ENCODE measurements around the gene CNTNAP4.

The CNTNAP4 gene

GRCh38 chr16:76268824-76269223 is 8.4 kb upstream of the CNTNAP4 start:
- no peaks in the 10 kb centered on the region for H3K36me3 ChIP-seq (ENCODE audit: control insufficient read depth, insufficient read depth, low read length)
- H3K9me3 ChIP-seq (ENCODE audit: control insufficient read depth, insufficient read depth, low read length) = no peaks in the 10 kb centered on the region
- WGBS (ENCODE audit: insufficient coverage, insufficient read length) = no CpG with 5 or more reads among the region's 1 CpG
- H3K27ac ChIP-seq (ENCODE audit: low read length) = no peak overlapping the region
- no peaks in the 10 kb centered on the region for H3K4me1 ChIP-seq (ENCODE audit: control insufficient read depth, insufficient read depth, low read length)
- H3K27me3 ChIP-seq (ENCODE audit: control insufficient read depth, insufficient read depth, low read length) = no peaks in the 10 kb centered on the region
- no peak for DNase-seq (ENCODE audit: low read depth, low spot score)
- H3K4me3 ChIP-seq (ENCODE audit: low read length) = no peak overlapping the region

GRCh38 chr16:76277460-76278030 is 344 bp downstream of the CNTNAP4 start:
- DNase-seq (ENCODE audit: low read depth, low spot score) = no peak
- H3K4me1 ChIP-seq (ENCODE audit: control insufficient read depth, insufficient read depth, low read length) = no peaks in the 10 kb centered on the region
- no peak overlapping the region for H3K4me3 ChIP-seq (ENCODE audit: low read length)
- H3K36me3 ChIP-seq (ENCODE audit: control insufficient read depth, insufficient read depth, low read length) = no peaks in the 10 kb centered on the region
- H3K27ac ChIP-seq (ENCODE audit: low read length) = no peak overlapping the region
- H3K9me3 ChIP-seq (ENCODE audit: control insufficient read depth, insufficient read depth, low read length) = no peaks in the 10 kb centered on the region; the same call in 1 of the 2 replicates
- no CpG with 5 or more reads among the region's 9 CpGs for WGBS (ENCODE audit: insufficient coverage, insufficient read length)
- H3K27me3 ChIP-seq (ENCODE audit: control insufficient read depth, insufficient read depth, low read length) = no peaks in the 10 kb centered on the region

GRCh38 chr16:76278086-76278485 is 885 bp downstream of the CNTNAP4 start:
- H3K4me3 ChIP-seq (ENCODE audit: low read length) = no peak overlapping the region
- WGBS (ENCODE audit: insufficient coverage, insufficient read length) = no CpG with 5 or more reads among the region's 5 CpGs
- H3K9me3 ChIP-seq (ENCODE audit: control insufficient read depth, insufficient read depth, low read length) = no peaks in the 10 kb centered on the region; the same call in 1 of the 2 replicates
- no peak overlapping the region for H3K27ac ChIP-seq (ENCODE audit: low read length)
- DNase-seq (ENCODE audit: low read depth, low spot score) = no peak
- H3K36me3 ChIP-seq (ENCODE audit: control insufficient read depth, insufficient read depth, low read length) = no peaks in the 10 kb centered on the region
- H3K27me3 ChIP-seq (ENCODE audit: control insufficient read depth, insufficient read depth, low read length) = no peaks in the 10 kb centered on the region
- no peaks in the 10 kb centered on the region for H3K4me1 ChIP-seq (ENCODE audit: control insufficient read depth, insufficient read depth, low read length)

- Histone ChIP-seq H3K4me1 (ENCODE audit: control insufficient read depth, insufficient read depth, low read length) (no peaks in the 10 kb centered on the region), H3K4me3 (ENCODE audit: low read length) (no peak overlapping the region), H3K27me3 (ENCODE audit: control insufficient read depth, insufficient read depth, low read length) (no peaks in the 10 kb centered on the region), H3K9me3 (ENCODE audit: control insufficient read depth, insufficient read depth, low read length) (no peaks in the 10 kb centered on the region; the same call in 1 of the 2 replicates), H3K36me3 (ENCODE audit: control insufficient read depth, insufficient read depth, low read length) (no peaks in the 10 kb centered on the region), H3K27ac (ENCODE audit: low read length) (no peak overlapping the region)
- DNase-seq (ENCODE audit: low read depth, low spot score) = no peak
These were observed 1.8 kb downstream of the CNTNAP4 start for GRCh38 chr16:76278980-76279379.

GRCh38 chr16:76280421-76281215 is 3.4 kb downstream of the CNTNAP4 start:
- Histone ChIP-seq H3K9me3 (ENCODE audit: control insufficient read depth, insufficient read depth, low read length) (no peaks in the 10 kb centered on the region), H3K27me3 (ENCODE audit: control insufficient read depth, insufficient read depth, low read length) (no peaks in the 10 kb centered on the region), H3K27ac (ENCODE audit: low read length) (no peak overlapping the region), H3K36me3 (ENCODE audit: control insufficient read depth, insufficient read depth, low read length) (no peaks in the 10 kb centered on the region), H3K4me1 (ENCODE audit: control insufficient read depth, insufficient read depth, low read length) (no peaks in the 10 kb centered on the region), H3K4me3 (ENCODE audit: low read length) (no peak overlapping the region)
- no CpG with 5 or more reads among the region's 6 CpGs for WGBS (ENCODE audit: insufficient coverage, insufficient read length)
- DNase-seq (ENCODE audit: low read depth, low spot score) = no peak

- H3K4me1 ChIP-seq (ENCODE audit: control insufficient read depth, insufficient read depth, low read length) = no peaks in the 10 kb centered on the region
- no CpG with 5 or more reads among the region's 3 CpGs for whole genome bisulfite sequencing (ENCODE audit: insufficient coverage, insufficient read length)
- no peak overlapping the region for H3K27ac ChIP-seq (ENCODE audit: low read length)
- no peak overlapping the region for H3K4me3 ChIP-seq (ENCODE audit: low read length)
- H3K9me3 ChIP-seq (ENCODE audit: control insufficient read depth, insufficient read depth, low read length) = no peaks in the 10 kb centered on the region
- no peaks in the 10 kb centered on the region for H3K27me3 ChIP-seq (ENCODE audit: control insufficient read depth, insufficient read depth, low read length)
- no peaks in the 10 kb centered on the region for H3K36me3 ChIP-seq (ENCODE audit: control insufficient read depth, insufficient read depth, low read length)
- no peak for DNase-seq (ENCODE audit: low read depth, low spot score)
These were observed 10.3 kb downstream of the CNTNAP4 start for GRCh38 chr16:76287466-76287865.

GRCh38 chr16:76292218-76292617 is 15.0 kb downstream of the CNTNAP4 start:
- Histone ChIP-seq H3K36me3 (ENCODE audit: control insufficient read depth, insufficient read depth, low read length) (no peaks in the 10 kb centered on the region), H3K27me3 (ENCODE audit: control insufficient read depth, insufficient read depth, low read length) (no peaks in the 10 kb centered on the region), H3K9me3 (ENCODE audit: control insufficient read depth, insufficient read depth, low read length) (no peaks in the 10 kb centered on the region), H3K4me1 (ENCODE audit: control insufficient read depth, insufficient read depth, low read length) (no peaks in the 10 kb centered on the region), H3K27ac (ENCODE audit: low read length) (no peak overlapping the region), H3K4me3 (ENCODE audit: low read length) (no peak overlapping the region)
- no CpG with 5 or more reads among the region's 5 CpGs for WGBS (ENCODE audit: insufficient coverage, insufficient read length)
- DNase-seq (ENCODE audit: low read depth, low spot score) = no peak

- no CpG with 5 or more reads among the region's 3 CpGs for WGBS (ENCODE audit: insufficient coverage, insufficient read length)
- Histone ChIP-seq H3K4me1 (ENCODE audit: control insufficient read depth, insufficient read depth, low read length) (no peaks in the 10 kb centered on the region), H3K27me3 (ENCODE audit: control insufficient read depth, insufficient read depth, low read length) (no peaks in the 10 kb centered on the region)
These were observed 16.8 kb downstream of the CNTNAP4 start for GRCh38 chr16:76293980-76294379.

GRCh38 chr16:76294396-76295214 is 17.4 kb downstream of the CNTNAP4 start:
- Histone ChIP-seq H3K27ac (ENCODE audit: low read length) (no peak overlapping the region), H3K27me3 (ENCODE audit: control insufficient read depth, insufficient read depth, low read length) (no peaks in the 10 kb centered on the region), H3K36me3 (ENCODE audit: control insufficient read depth, insufficient read depth, low read length) (no peaks in the 10 kb centered on the region), H3K4me3 (ENCODE audit: low read length) (no peak overlapping the region), H3K9me3 (ENCODE audit: control insufficient read depth, insufficient read depth, low read length) (no peaks in the 10 kb centered on the region), H3K4me1 (ENCODE audit: control insufficient read depth, insufficient read depth, low read length) (no peaks in the 10 kb centered on the region)
- no peak for DNase-seq (ENCODE audit: low read depth, low spot score)
- no CpG with 5 or more reads among the region's 3 CpGs for WGBS (ENCODE audit: insufficient coverage, insufficient read length)

More at GRCh38 chr16:76293980-76294379, 16.8 kb downstream of the CNTNAP4 start:
- Histone ChIP-seq H3K27ac (ENCODE audit: low read length) (no peak overlapping the region), H3K36me3 (ENCODE audit: control insufficient read depth, insufficient read depth, low read length) (no peaks in the 10 kb centered on the region), H3K9me3 (ENCODE audit: control insufficient read depth, insufficient read depth, low read length) (no peaks in the 10 kb centered on the region), H3K4me3 (ENCODE audit: low read length) (no peak overlapping the region)
- DNase-seq (ENCODE audit: low read depth, low spot score) = no peak

- H3K4me3 ChIP-seq (ENCODE audit: low read length) = no peak overlapping the region
- no peak overlapping the region for H3K27ac ChIP-seq (ENCODE audit: low read length)
- 100% methylated on average over 1 of the region's 3 CpGs for WGBS (ENCODE audit: insufficient coverage, insufficient read length)
- H3K9me3 ChIP-seq (ENCODE audit: control insufficient read depth, insufficient read depth, low read length) = no peaks in the 10 kb centered on the region
- H3K4me1 ChIP-seq (ENCODE audit: control insufficient read depth, insufficient read depth, low read length) = no peaks in the 10 kb centered on the region
- no peak for DNase-seq (ENCODE audit: low read depth, low spot score)
- no peaks in the 10 kb centered on the region for H3K27me3 ChIP-seq (ENCODE audit: control insufficient read depth, insufficient read depth, low read length)
- no peaks in the 10 kb centered on the region for H3K36me3 ChIP-seq (ENCODE audit: control insufficient read depth, insufficient read depth, low read length)
These were observed 20.7 kb downstream of the CNTNAP4 start for GRCh38 chr16:76297941-76298340.
